HG03108 (cell line): ENCODE data around the gene OR4Q3.
"Not testable (repeated sequence)": the region's sequence is repeated elsewhere in the genome, so short reads cannot be mapped to it uniquely, and the experiment has no call there.

Experiments used
- ATAC-seq: cut with Tn5 transposase; IDR thresholded peaks from one replicate; pipeline ENCODE4 v1.9.1; 2021; ENCODE audit warnings: moderate library complexity; ENCODE audit not compliant: unreplicated experiment

The OR4Q3 gene

GRCh38 chr14:19743256-19743655 lies at the start of gene OR4Q3:
Gene OR4Q3, plus strand, starts transcription at chr14:19743571.
- no peak for ATAC-seq

GRCh38 chr14:19729359-19729758 lies 14.0 kb upstream of the OR4Q3 start:
- no peak for ATAC-seq

- no peak for ATAC-seq
Observed at GRCh38 chr14:19729763-19730162, 13.6 kb upstream of the OR4Q3 start.

GRCh38 chr14:19733893-19734292 lies 9.5 kb upstream of the OR4Q3 start:
- ATAC-seq = not testable (repeated sequence)

GRCh38 chr14:19752316-19752715 lies 8.9 kb downstream of the OR4Q3 start:
- ATAC-seq = not testable (repeated sequence)

GRCh38 chr14:19754172-19754571 lies 10.8 kb downstream of the OR4Q3 start:
- no peak for ATAC-seq

- ATAC-seq = not testable (repeated sequence)
Observed at GRCh38 chr14:19771491-19771890, 28.1 kb downstream of the OR4Q3 start.

GRCh38 chr14:19771895-19772430 lies 28.6 kb downstream of the OR4Q3 start:
- ATAC-seq = no peak

- not testable (repeated sequence) for ATAC-seq
Observed at GRCh38 chr14:19772454-19772853, 29.1 kb downstream of the OR4Q3 start.

- not testable (repeated sequence) for ATAC-seq
Observed at GRCh38 chr14:19773204-19773603, 29.8 kb downstream of the OR4Q3 start, which contains the start of gene OR4M1. Gene OR4M1, plus strand, starts transcription at chr14:19773504. Its CDS starts 6,819 bp downstream, at chr14:19780323.

GRCh38 chr14:19775587-19775986 lies 32.2 kb downstream of the OR4Q3 start:
- no peak for ATAC-seq

- not testable (repeated sequence) for ATAC-seq
Observed at GRCh38 chr14:19785848-19786247, 42.5 kb downstream of the OR4Q3 start.

- not testable (repeated sequence) for ATAC-seq
Observed at GRCh38 chr14:19787318-19787717, 43.9 kb downstream of the OR4Q3 start.

GRCh38 chr14:19788150-19788549 lies 44.8 kb downstream of the OR4Q3 start:
- not testable (repeated sequence) for ATAC-seq

GRCh38 chr14:19796520-19797108 lies 53.2 kb downstream of the OR4Q3 start:
- not testable (repeated sequence) for ATAC-seq
